Panc1 (cell line): Measurements from ENCODE around the gene PTEN. TPM values are rescaled to one million over a fixed set of nuclear protein-coding genes. Genes with fewer than 3 reads are reported as not detected.

ENCODE experiments used
- ATAC-seq: fragments of 200-7000 bp; cut with Tn5 transposase; 2 replicates; pipeline ENCODE4 v1.9.1; 2020; ENCODE audit warnings: mild to moderate bottlenecking, moderate library complexity
- BruUV-seq: library from RNA; stranded (reverse); fragments of 400-500 nt; replicated peaks from 2 replicates; lab custom pipeline; 2021; lab: Mats Ljungman, UMichigan
- CTCF ChIA-PET: fragments of 300-600 bp; sonication (Branson Sonifier 250); formaldehyde crosslinking; loops from one replicate; lab custom pipeline; 2022; ENCODE audit warnings: antibody characterized with exemption; lab: Charles Lee
- POLR2A ChIA-PET: fragments of 300-600 bp; sonication (Branson Sonifier 250); formaldehyde crosslinking; loops from one replicate; lab custom pipeline; 2022; ENCODE audit warnings: antibody characterized with exemption; lab: Charles Lee
- DNase-seq: peaks from one replicate; pipeline ENCODE4 v3.0.0-alpha.2; 2010; ENCODE audit warnings: low read depth, low spot score
- H3K27ac ChIP-seq: 2 replicates; pipeline ENCODE4 v1.5.1; 2011; ENCODE audit warnings: mild to moderate bottlenecking, low read length, inconsistent platforms
- H3K27me3 ChIP-seq: fragments of 200-500 bp; sonication (Bioruptor generic); 2 replicates; pipeline ENCODE4 v1.6.0; 2014; ENCODE audit warnings: low read length, inconsistent platforms; ENCODE audit not compliant: control insufficient read depth, insufficient read depth
- H3K36me3 ChIP-seq: fragments of 200-500 bp; sonication (Bioruptor generic); 2 replicates; pipeline ENCODE4 v1.5.1; 2014; ENCODE audit warnings: inconsistent platforms, mild to moderate bottlenecking, low read length, moderate library complexity; ENCODE audit not compliant: control insufficient read depth, insufficient read depth
- H3K4me1 ChIP-seq: 2 replicates; pipeline ENCODE4 v1.5.1; 2011; ENCODE audit warnings: inconsistent platforms, mild to moderate bottlenecking, low read length, moderate library complexity; ENCODE audit not compliant: control insufficient read depth, insufficient read depth
- H3K4me3 ChIP-seq, 2 experiments: 2 replicates each; pipeline ENCODE4 v1.5.1; 2011 to 2012; ENCODE audit warnings: low read depth in 2 of 2, low read length in 2 of 2, mild to moderate bottlenecking in 2 of 2, inconsistent platforms in 1 of 2, moderate library complexity in 1 of 2
- H3K9me3 ChIP-seq: fragments of 200-500 bp; sonication (Bioruptor generic); 2 replicates; pipeline ENCODE4 v1.5.1; 2014; ENCODE audit warnings: low read depth, mild to moderate bottlenecking, inconsistent platforms, low read length, moderate library complexity; ENCODE audit not compliant: control insufficient read depth, insufficient read depth
- POLR2AphosphoS5 ChIP-seq: IDR thresholded peaks from 2 replicates; pipeline ENCODE4 v1.6.1; 2012; ENCODE audit warnings: mild to moderate bottlenecking, low read depth, low read length, moderate library complexity
- SIN3A ChIP-seq: IDR thresholded peaks from 2 replicates; pipeline ENCODE4 v1.6.1; 2012; ENCODE audit warnings: low read depth, mild to moderate bottlenecking, low read length, moderate library complexity, borderline replicate concordance; ENCODE audit not compliant: insufficient read depth
- TCF7L2 ChIP-seq: IDR thresholded peaks from 2 replicates; pipeline ENCODE4 v1.6.1; 2011; ENCODE audit warnings: mild to moderate bottlenecking, low read depth, low read length, inconsistent platforms
- in situ Hi-C: cut with HindIII; loops from 2 replicates; pipeline ENCODE4 v1.10.0; 2016; ENCODE audit warnings: low sequenced_read_pairs, low pct_unique_long_range_greater_than_20kb
- intact Hi-C: fragments of 100-400 bp; cut with micrococcal nuclease; formaldehyde crosslinking; loops from one replicate; pipeline ENCODE4 v1.10.0; 2022; ENCODE audit not compliant: unreplicated experiment
- total RNA-seq: library from RNA; stranded (reverse); gene quantifications from one replicate; pipeline ENCODE4 v1.2.1, GENCODE V29; 2021; ENCODE audit not compliant: unreplicated experiment
- TF ChIP-seq, protein P1 (sequence below): fragments of 450-650 bp; IDR thresholded peaks from 2 replicates; pipeline ENCODE4 v1.5.1; 2017; ENCODE audit warnings: mild to moderate bottlenecking
- TF ChIP-seq, protein P2 (sequence below), 2 experiments: IDR thresholded peaks; 2 replicates each; pipeline ENCODE4 v1.6.1; 2011 to 2012; ENCODE audit warnings: low read depth in 2 of 2, control low read depth in 1 of 2, low read length in 1 of 2, mild to moderate bottlenecking in 1 of 2, moderate library complexity in 1 of 2; ENCODE audit not compliant: insufficient read depth in 1 of 2

Gene PTEN
- total RNA-seq, 1 experiment from 2014 or later: 88.9 TPM

DNA sequence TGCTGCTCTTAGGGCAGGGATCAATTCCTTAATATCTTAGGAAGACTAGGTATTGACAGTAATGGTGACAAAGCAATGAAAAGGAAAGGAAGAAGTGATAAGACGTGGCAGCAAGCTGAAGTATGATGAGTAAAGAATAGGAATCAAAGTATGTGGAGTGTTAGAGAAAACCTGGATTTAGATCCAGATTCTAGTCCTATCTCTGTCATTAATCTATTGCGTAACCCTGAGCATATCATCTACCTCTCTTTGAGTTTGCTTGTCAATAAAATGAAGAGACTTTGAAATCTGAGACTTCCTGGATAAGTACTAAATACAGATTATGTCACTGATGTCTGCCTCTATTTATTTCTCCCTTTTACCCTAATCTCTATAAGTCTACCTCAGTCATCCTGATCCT is 89.2 kb downstream of the PTEN start:
- Histone ChIP-seq H3K27ac (no peak overlapping the region), H3K4me1 (no peaks in the 10 kb centered on the region), H3K9me3 (no peaks in the 10 kb centered on the region), H3K27me3 (no peaks in the 10 kb centered on the region), H3K4me3 (no peak overlapping the region), H3K36me3 (peaks cover 7% of the 10 kb centered on the region; the same call in 1 of the 2 replicates)
- ATAC-seq: no peak
- TF ChIP-seq POLR2AphosphoS5: no peak
- TF ChIP-seq TCF7L2: no peak
- in situ Hi-C loops (no loop called here), intact Hi-C loops (no loop called here)
- POLR2A ChIA-PET: no interaction called here
- CTCF ChIA-PET: no interaction called here
- DNase-seq: no peak
- BruUV-seq: no TSS peak

DNA sequence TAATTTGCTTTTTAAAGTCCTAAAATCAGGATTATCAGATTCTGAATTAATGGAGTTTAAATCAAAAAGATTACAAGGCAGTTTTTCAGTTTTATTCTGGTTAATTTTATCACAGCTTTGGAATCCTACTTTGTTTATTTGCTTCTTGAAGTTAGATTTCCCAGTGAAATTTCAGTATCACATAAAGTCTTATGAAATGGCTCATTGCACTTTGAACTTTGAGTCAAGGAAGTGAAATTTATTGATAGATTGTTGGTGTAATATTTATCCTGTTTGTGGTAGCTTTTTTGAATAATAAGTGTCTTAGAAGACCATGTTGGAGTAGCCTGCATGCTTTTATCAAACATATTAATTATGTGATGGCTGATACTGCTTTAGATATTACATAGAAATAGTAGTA is 92.6 kb downstream of the PTEN start:
- peaks cover 9% of the 10 kb centered on the region for H3K4me1 ChIP-seq
- BruUV-seq: no TSS peak
- CTCF ChIA-PET: no interaction called here
- H3K9me3 ChIP-seq: no peaks in the 10 kb centered on the region
- DNase-seq: no peak
- H3K4me3 ChIP-seq: no peak overlapping the region
- intact Hi-C loops: loop anchor here (5.0 kb wide), 1 partner anchor 89 kb away; no protein-coding TSS in a partner anchor
- POLR2A ChIA-PET: no interaction called here
- ATAC-seq: no peak
- in situ Hi-C loops: no loop called here
- TF ChIP-seq POLR2AphosphoS5: no peak
- TF ChIP-seq TCF7L2: no peak
- TF ChIP-seq, protein P1, sequence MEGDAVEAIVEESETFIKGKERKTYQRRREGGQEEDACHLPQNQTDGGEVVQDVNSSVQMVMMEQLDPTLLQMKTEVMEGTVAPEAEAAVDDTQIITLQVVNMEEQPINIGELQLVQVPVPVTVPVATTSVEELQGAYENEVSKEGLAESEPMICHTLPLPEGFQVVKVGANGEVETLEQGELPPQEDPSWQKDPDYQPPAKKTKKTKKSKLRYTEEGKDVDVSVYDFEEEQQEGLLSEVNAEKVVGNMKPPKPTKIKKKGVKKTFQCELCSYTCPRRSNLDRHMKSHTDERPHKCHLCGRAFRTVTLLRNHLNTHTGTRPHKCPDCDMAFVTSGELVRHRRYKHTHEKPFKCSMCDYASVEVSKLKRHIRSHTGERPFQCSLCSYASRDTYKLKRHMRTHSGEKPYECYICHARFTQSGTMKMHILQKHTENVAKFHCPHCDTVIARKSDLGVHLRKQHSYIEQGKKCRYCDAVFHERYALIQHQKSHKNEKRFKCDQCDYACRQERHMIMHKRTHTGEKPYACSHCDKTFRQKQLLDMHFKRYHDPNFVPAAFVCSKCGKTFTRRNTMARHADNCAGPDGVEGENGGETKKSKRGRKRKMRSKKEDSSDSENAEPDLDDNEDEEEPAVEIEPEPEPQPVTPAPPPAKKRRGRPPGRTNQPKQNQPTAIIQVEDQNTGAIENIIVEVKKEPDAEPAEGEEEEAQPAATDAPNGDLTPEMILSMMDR: no peak
- TF ChIP-seq SIN3A: no peak
- TF ChIP-seq, protein P2, sequence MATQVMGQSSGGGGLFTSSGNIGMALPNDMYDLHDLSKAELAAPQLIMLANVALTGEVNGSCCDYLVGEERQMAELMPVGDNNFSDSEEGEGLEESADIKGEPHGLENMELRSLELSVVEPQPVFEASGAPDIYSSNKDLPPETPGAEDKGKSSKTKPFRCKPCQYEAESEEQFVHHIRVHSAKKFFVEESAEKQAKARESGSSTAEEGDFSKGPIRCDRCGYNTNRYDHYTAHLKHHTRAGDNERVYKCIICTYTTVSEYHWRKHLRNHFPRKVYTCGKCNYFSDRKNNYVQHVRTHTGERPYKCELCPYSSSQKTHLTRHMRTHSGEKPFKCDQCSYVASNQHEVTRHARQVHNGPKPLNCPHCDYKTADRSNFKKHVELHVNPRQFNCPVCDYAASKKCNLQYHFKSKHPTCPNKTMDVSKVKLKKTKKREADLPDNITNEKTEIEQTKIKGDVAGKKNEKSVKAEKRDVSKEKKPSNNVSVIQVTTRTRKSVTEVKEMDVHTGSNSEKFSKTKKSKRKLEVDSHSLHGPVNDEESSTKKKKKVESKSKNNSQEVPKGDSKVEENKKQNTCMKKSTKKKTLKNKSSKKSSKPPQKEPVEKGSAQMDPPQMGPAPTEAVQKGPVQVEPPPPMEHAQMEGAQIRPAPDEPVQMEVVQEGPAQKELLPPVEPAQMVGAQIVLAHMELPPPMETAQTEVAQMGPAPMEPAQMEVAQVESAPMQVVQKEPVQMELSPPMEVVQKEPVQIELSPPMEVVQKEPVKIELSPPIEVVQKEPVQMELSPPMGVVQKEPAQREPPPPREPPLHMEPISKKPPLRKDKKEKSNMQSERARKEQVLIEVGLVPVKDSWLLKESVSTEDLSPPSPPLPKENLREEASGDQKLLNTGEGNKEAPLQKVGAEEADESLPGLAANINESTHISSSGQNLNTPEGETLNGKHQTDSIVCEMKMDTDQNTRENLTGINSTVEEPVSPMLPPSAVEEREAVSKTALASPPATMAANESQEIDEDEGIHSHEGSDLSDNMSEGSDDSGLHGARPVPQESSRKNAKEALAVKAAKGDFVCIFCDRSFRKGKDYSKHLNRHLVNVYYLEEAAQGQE (IDR thresholded peaks at IDR 0.05; ENCODE audit: insufficient read depth in 1 of 2, low read depth in 2 of 2, low read length in 1 of 2): no peak
- H3K27me3 ChIP-seq: no peaks in the 10 kb centered on the region
- no peak overlapping the region for H3K27ac ChIP-seq
- H3K36me3 ChIP-seq: peaks cover 19% of the 10 kb centered on the region

DNA sequence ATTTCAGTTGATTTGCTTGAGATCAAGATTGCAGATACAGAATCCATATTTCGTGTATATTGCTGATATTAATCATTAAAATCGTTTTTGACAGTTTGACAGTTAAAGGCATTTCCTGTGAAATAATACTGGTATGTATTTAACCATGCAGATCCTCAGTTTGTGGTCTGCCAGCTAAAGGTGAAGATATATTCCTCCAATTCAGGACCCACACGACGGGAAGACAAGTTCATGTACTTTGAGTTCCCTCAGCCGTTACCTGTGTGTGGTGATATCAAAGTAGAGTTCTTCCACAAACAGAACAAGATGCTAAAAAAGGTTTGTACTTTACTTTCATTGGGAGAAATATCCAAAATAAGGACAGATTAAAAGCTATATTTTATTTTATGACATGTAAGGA is 94.3 kb downstream of the PTEN start:
- Histone ChIP-seq H3K27me3 (no peaks in the 10 kb centered on the region), H3K4me1 (peaks cover 11% of the 10 kb centered on the region), H3K9me3 (no peaks in the 10 kb centered on the region), H3K36me3 (peaks cover 20% of the 10 kb centered on the region), H3K27ac (no peak overlapping the region), H3K4me3 (no peak overlapping the region)
- ATAC-seq (no peak), DNase-seq (no peak)
- intact Hi-C loops (loop anchor here (5.0 kb wide), 1 partner anchor 90 kb away; no protein-coding TSS in a partner anchor), in situ Hi-C loops (no loop called here)
- TF ChIP-seq POLR2AphosphoS5: no peak
- TF ChIP-seq SIN3A: no peak
- TF ChIP-seq, protein P2 (IDR thresholded peaks at IDR 0.05; ENCODE audit: insufficient read depth in 1 of 2, low read depth in 2 of 2, low read length in 1 of 2): no peak
- TF ChIP-seq, protein P1: no peak
- TF ChIP-seq TCF7L2: no peak
- BruUV-seq: no TSS peak
- ChIA-PET POLR2A (no interaction called here), CTCF (no interaction called here)
